IPS-18a (cell line): ENCODE measurements around the gene TUG1.

Experiments used
- H3K27ac ChIP-seq: one replicate; pipeline ENCODE4 v1.5.1; 2013; ENCODE audit warnings: low read length
- H3K27me3 ChIP-seq: one replicate; pipeline ENCODE4 v1.6.1; 2013; ENCODE audit warnings: mild to moderate bottlenecking, low read length; ENCODE audit not compliant: control insufficient read depth, insufficient read depth
- H3K36me3 ChIP-seq: one replicate; pipeline ENCODE4 v1.6.1; 2013; ENCODE audit warnings: low read depth, low read length; ENCODE audit not compliant: control insufficient read depth
- H3K4me1 ChIP-seq: one replicate; pipeline ENCODE4 v1.6.1; 2013; ENCODE audit warnings: low read depth, low read length; ENCODE audit not compliant: control insufficient read depth
- H3K4me3 ChIP-seq: one replicate; pipeline ENCODE4 v1.5.1; 2013; ENCODE audit warnings: low read length
- H3K9ac ChIP-seq: one replicate; pipeline ENCODE4 v1.6.1; 2013; ENCODE audit warnings: mild to moderate bottlenecking, low read length, moderate library complexity
- H3K9me3 ChIP-seq: one replicate; pipeline ENCODE4 v1.6.1; 2013; ENCODE audit warnings: low read depth, low read length; ENCODE audit not compliant: control insufficient read depth

TUG1 gene

GRCh38 chr22:30931541-30932300 lies 37.3 kb upstream of the TUG1 start:
- Histone ChIP-seq H3K9ac (no peak overlapping the region), H3K36me3 (peaks cover 96% of the 10 kb centered on the region), H3K4me3 (no peak overlapping the region), H3K27me3 (no peaks in the 10 kb centered on the region), H3K4me1 (no peaks in the 10 kb centered on the region), H3K9me3 (no peaks in the 10 kb centered on the region), H3K27ac (no peak overlapping the region)

GRCh38 chr22:30932661-30933060 lies 36.4 kb upstream of the TUG1 start:
- no peak overlapping the region for H3K27ac ChIP-seq
- no peaks in the 10 kb centered on the region for H3K4me1 ChIP-seq
- H3K4me3 ChIP-seq = no peak overlapping the region
- no peak overlapping the region for H3K9ac ChIP-seq
- no peaks in the 10 kb centered on the region for H3K9me3 ChIP-seq
- H3K27me3 ChIP-seq = no peaks in the 10 kb centered on the region
- H3K36me3 ChIP-seq = peaks cover 96% of the 10 kb centered on the region

- Histone ChIP-seq H3K27ac (no peak overlapping the region), H3K27me3 (no peaks in the 10 kb centered on the region), H3K9me3 (no peaks in the 10 kb centered on the region), H3K4me3 (no peak overlapping the region), H3K9ac (no peak overlapping the region), H3K4me1 (no peaks in the 10 kb centered on the region), H3K36me3 (peaks cover 95% of the 10 kb centered on the region)
These were observed 35.6 kb upstream of the TUG1 start for GRCh38 chr22:30933457-30933856.

GRCh38 chr22:30934053-30934452 lies 35.0 kb upstream of the TUG1 start:
- Histone ChIP-seq H3K4me1 (no peaks in the 10 kb centered on the region), H3K36me3 (peaks cover 94% of the 10 kb centered on the region), H3K27ac (no peak overlapping the region), H3K9me3 (no peaks in the 10 kb centered on the region), H3K4me3 (no peak overlapping the region), H3K27me3 (no peaks in the 10 kb centered on the region), H3K9ac (no peak overlapping the region)

- H3K4me1 ChIP-seq = no peaks in the 10 kb centered on the region
- H3K9ac ChIP-seq = no peak overlapping the region
- no peaks in the 10 kb centered on the region for H3K9me3 ChIP-seq
- H3K4me3 ChIP-seq = no peak overlapping the region
- no peaks in the 10 kb centered on the region for H3K27me3 ChIP-seq
- peaks cover 95% of the 10 kb centered on the region for H3K36me3 ChIP-seq
- no peak overlapping the region for H3K27ac ChIP-seq
These were observed 28.2 kb upstream of the TUG1 start for GRCh38 chr22:30940685-30941362.

GRCh38 chr22:30941363-30941740 lies 27.7 kb upstream of the TUG1 start:
- Histone ChIP-seq H3K9ac (no peak overlapping the region), H3K27me3 (no peaks in the 10 kb centered on the region), H3K4me3 (no peak overlapping the region), H3K4me1 (no peaks in the 10 kb centered on the region), H3K9me3 (no peaks in the 10 kb centered on the region), H3K36me3 (peaks cover 95% of the 10 kb centered on the region), H3K27ac (no peak overlapping the region)

GRCh38 chr22:30943368-30943767 lies 25.7 kb upstream of the TUG1 start:
- no peaks in the 10 kb centered on the region for H3K9me3 ChIP-seq
- no peak overlapping the region for H3K4me3 ChIP-seq
- no peak overlapping the region for H3K9ac ChIP-seq
- H3K27ac ChIP-seq = no peak overlapping the region
- H3K36me3 ChIP-seq = peaks cover 95% of the 10 kb centered on the region
- H3K27me3 ChIP-seq = no peaks in the 10 kb centered on the region
- no peaks in the 10 kb centered on the region for H3K4me1 ChIP-seq

- no peak overlapping the region for H3K27ac ChIP-seq
- H3K9me3 ChIP-seq = no peaks in the 10 kb centered on the region
- H3K9ac ChIP-seq = no peak overlapping the region
- no peak overlapping the region for H3K4me3 ChIP-seq
- no peaks in the 10 kb centered on the region for H3K27me3 ChIP-seq
- H3K4me1 ChIP-seq = no peaks in the 10 kb centered on the region
- H3K36me3 ChIP-seq = peaks cover 97% of the 10 kb centered on the region
These were observed 24.1 kb upstream of the TUG1 start for GRCh38 chr22:30944986-30945385.

GRCh38 chr22:30945653-30946052 lies 23.4 kb upstream of the TUG1 start:
- Histone ChIP-seq H3K4me3 (no peak overlapping the region), H3K9ac (no peak overlapping the region), H3K27me3 (no peaks in the 10 kb centered on the region), H3K27ac (no peak overlapping the region), H3K36me3 (peaks cover 97% of the 10 kb centered on the region), H3K4me1 (no peaks in the 10 kb centered on the region), H3K9me3 (no peaks in the 10 kb centered on the region)

- no peaks in the 10 kb centered on the region for H3K9me3 ChIP-seq
- H3K9ac ChIP-seq = no peak overlapping the region
- H3K27ac ChIP-seq = no peak overlapping the region
- H3K4me3 ChIP-seq = no peak overlapping the region
- peaks cover 97% of the 10 kb centered on the region for H3K36me3 ChIP-seq
- no peaks in the 10 kb centered on the region for H3K4me1 ChIP-seq
- H3K27me3 ChIP-seq = no peaks in the 10 kb centered on the region
These were observed 22.7 kb upstream of the TUG1 start for GRCh38 chr22:30946354-30946753.

- no peak overlapping the region for H3K9ac ChIP-seq
- no peaks in the 10 kb centered on the region for H3K9me3 ChIP-seq
- no peak overlapping the region for H3K4me3 ChIP-seq
- H3K4me1 ChIP-seq = no peaks in the 10 kb centered on the region
- peaks cover 95% of the 10 kb centered on the region for H3K36me3 ChIP-seq
- no peak overlapping the region for H3K27ac ChIP-seq
- H3K27me3 ChIP-seq = no peaks in the 10 kb centered on the region
These were observed 21.8 kb upstream of the TUG1 start for GRCh38 chr22:30947173-30947815.
